Vagina (tissue), 2 donors: Measurements from ENCODE around the gene TNKS1BP1. TPM values are rescaled to one million over a fixed set of nuclear protein-coding genes. Genes with fewer than 3 reads are reported as not detected.
"Not testable (repeated sequence)": the region's sequence is repeated elsewhere in the genome, so short reads cannot be mapped to it uniquely, and the experiment has no call there.

ENCODE experiments used
- DNase-seq, 2 donors: peaks; one replicate each; pipeline ENCODE4 v3.0.0-alpha.2; 2017; ENCODE audit errors: extremely low spot score in 2 of 2
- H3K27ac ChIP-seq: fragments of 200-600 bp; sonication (generic); one replicate; pipeline ENCODE4 v1.5.1; 2019
- H3K27me3 ChIP-seq: fragments of 200-600 bp; sonication (generic); one replicate; pipeline ENCODE4 v1.5.1; 2019
- H3K36me3 ChIP-seq, 2 donors: fragments of 200-600 bp; sonication (generic); one replicate each; pipeline ENCODE4 v1.5.1; 2017 to 2019
- H3K4me1 ChIP-seq: fragments of 200-600 bp; sonication (generic); one replicate; pipeline ENCODE4 v1.5.1; 2019
- H3K4me3 ChIP-seq, 2 donors: fragments of 200-600 bp; sonication (generic); 1 replicate in 1 of 2; 2 replicates in 1 of 2; pipeline ENCODE4 v1.5.1; 2016 to 2019
- H3K9me3 ChIP-seq: fragments of 200-600 bp; sonication (generic); one replicate; pipeline ENCODE4 v1.5.1; 2019
- CTCF ChIP-seq, 3 experiments: fragments of 450-650 bp in 2 of 3; fragments of 200-600 bp in 1 of 3; sonication (generic) in 1 of 3; IDR thresholded peaks; one replicate each; pipeline ENCODE4 v1.5.1; 2017 to 2019; ENCODE audit warnings: antibody characterized with exemption in 3 of 3, mild to moderate bottlenecking in 2 of 3, moderate library complexity in 2 of 3
- POLR2A ChIP-seq, 2 donors: fragments of 450-650 bp; IDR thresholded peaks; one replicate each; pipeline ENCODE4 v1.6.1; 2017; ENCODE audit warnings: antibody characterized with exemption in 2 of 2, mild to moderate bottlenecking in 2 of 2, moderate library complexity in 2 of 2
- POLR2AphosphoS5 ChIP-seq, 2 donors: sonication (generic); formaldehyde crosslinking; IDR thresholded peaks; one replicate each; pipeline ENCODE4 v1.9.0; 2017; ENCODE audit warnings: antibody characterized with exemption in 2 of 2, mild to moderate bottlenecking in 2 of 2, low read depth in 1 of 2; ENCODE audit not compliant: insufficient read depth in 1 of 2
- intact Hi-C: fragments of 100-400 bp; cut with DNase I; formaldehyde crosslinking; loops from one replicate; pipeline ENCODE4 v1.15.1; 2023
- total RNA-seq: library from RNA; depleted of rRNA; stranded (reverse); fragments of >200 nt; gene quantifications from one replicate; pipeline ENCODE4 v1.2.3, GENCODE V29; 2016

The TNKS1BP1 gene
- total RNA-seq, 1 donor from 2014 or later, result 159 TPM

GRCh38 chr11:57302489-57302888 is 22.3 kb downstream of the TNKS1BP1 start:
- Histone ChIP-seq H3K4me3 (no peak overlapping the region), H3K27ac (no peak overlapping the region), H3K4me1 (peaks cover 46% of the 10 kb centered on the region), H3K9me3 (peaks cover 9% of the 10 kb centered on the region), H3K27me3 (no peaks in the 10 kb centered on the region), H3K36me3 (peaks cover 13 to 51% of the 10 kb centered on the region in 2 donors)
- intact Hi-C loops, result no loop called here
- no peak for DNase-seq
- no peak for TF ChIP-seq POLR2AphosphoS5 (IDR thresholded peaks at IDR 0.05; ENCODE audit: insufficient read depth in 1 of 2, low read depth in 1 of 2)
- TF ChIP-seq CTCF (IDR thresholded peaks at IDR 0.05), result no peak
- no peak for TF ChIP-seq POLR2A (IDR thresholded peaks at IDR 0.05)

GRCh38 chr11:57301711-57302423 is 22.9 kb downstream of the TNKS1BP1 start:
- H3K36me3 ChIP-seq, result peaks cover 13 to 51% of the 10 kb centered on the region in 2 donors
- no peak overlapping the region for H3K27ac ChIP-seq
- no peak for DNase-seq
- H3K27me3 ChIP-seq, result no peaks in the 10 kb centered on the region
- intact Hi-C loops, result no loop called here
- H3K4me1 ChIP-seq, result peaks cover 40% of the 10 kb centered on the region
- no peak overlapping the region for H3K4me3 ChIP-seq
- peaks cover 9% of the 10 kb centered on the region for H3K9me3 ChIP-seq
- no peak for TF ChIP-seq POLR2AphosphoS5 (IDR thresholded peaks at IDR 0.05; ENCODE audit: insufficient read depth in 1 of 2, low read depth in 1 of 2)
- no peak for TF ChIP-seq POLR2A (IDR thresholded peaks at IDR 0.05)
- no peak for TF ChIP-seq CTCF (IDR thresholded peaks at IDR 0.05)

- Histone ChIP-seq H3K4me1 (peaks cover 29% of the 10 kb centered on the region), H3K36me3 (peaks cover 13 to 51% of the 10 kb centered on the region in 2 donors), H3K9me3 (peaks cover 9% of the 10 kb centered on the region), H3K27ac (no peak overlapping the region), H3K27me3 (no peaks in the 10 kb centered on the region), H3K4me3 (no peak overlapping the region)
- no peak for TF ChIP-seq POLR2A (IDR thresholded peaks at IDR 0.05)
- TF ChIP-seq CTCF (IDR thresholded peaks at IDR 0.05), result no peak
- no peak for TF ChIP-seq POLR2AphosphoS5 (IDR thresholded peaks at IDR 0.05; ENCODE audit: insufficient read depth in 1 of 2, low read depth in 1 of 2)
- DNase-seq, result no peak
- intact Hi-C loops, result no loop called here
Observed at GRCh38 chr11:57300785-57301184, 24.0 kb downstream of the TNKS1BP1 start.

GRCh38 chr11:57299150-57299737 is 25.5 kb downstream of the TNKS1BP1 start:
- TF ChIP-seq CTCF (IDR thresholded peaks at IDR 0.05) (no peak), POLR2AphosphoS5 (IDR thresholded peaks at IDR 0.05; ENCODE audit: insufficient read depth in 1 of 2, low read depth in 1 of 2) (no peak), POLR2A (IDR thresholded peaks at IDR 0.05) (no peak)
- DNase-seq, result no peak
- Histone ChIP-seq H3K36me3 (peaks cover 13 to 51% of the 10 kb centered on the region in 2 donors), H3K27ac (no peak overlapping the region), H3K27me3 (no peaks in the 10 kb centered on the region), H3K4me1 (peaks cover 25% of the 10 kb centered on the region), H3K4me3 (no peak overlapping the region), H3K9me3 (peaks cover 9% of the 10 kb centered on the region)
- intact Hi-C loops, result no loop called here

- Histone ChIP-seq H3K4me1 (peaks cover 16% of the 10 kb centered on the region), H3K9me3 (peaks cover 9% of the 10 kb centered on the region), H3K4me3 (no peak overlapping the region), H3K27me3 (no peaks in the 10 kb centered on the region), H3K36me3 (peaks cover 13 to 39% of the 10 kb centered on the region in 2 donors), H3K27ac (no peak overlapping the region)
- TF ChIP-seq POLR2AphosphoS5 (IDR thresholded peaks at IDR 0.05; ENCODE audit: insufficient read depth in 1 of 2, low read depth in 1 of 2) (no peak), POLR2A (IDR thresholded peaks at IDR 0.05) (no peak), CTCF (IDR thresholded peaks at IDR 0.05) (no peak)
- DNase-seq, result no peak
- intact Hi-C loops, result no loop called here
Observed at GRCh38 chr11:57297221-57297620, 27.5 kb downstream of the TNKS1BP1 start.

GRCh38 chr11:57296205-57296604 is 28.5 kb downstream of the TNKS1BP1 start:
- H3K4me1 ChIP-seq, result peaks cover 16% of the 10 kb centered on the region
- intact Hi-C loops, DNase-seq, H3K27ac ChIP-seq, H3K9me3 ChIP-seq, H3K4me3 ChIP-seq, H3K27me3 ChIP-seq: not testable (repeated sequence)
- peaks cover 13 to 29% of the 10 kb centered on the region in 2 donors for H3K36me3 ChIP-seq
